HL-60 (cell line): ENCODE data around the gene ZNF292.

ENCODE experiments used
- DNase-seq, 2 experiments: peaks; one replicate each; pipeline ENCODE4 v3.0.0-alpha.2; 2010 to 2020; ENCODE audit warnings: low read depth in 1 of 2, low spot score in 1 of 2
- H3K27ac ChIP-seq: fragments of 250-450 bp; sonication (Bioruptor Pico); replicated peaks from 2 replicates; pipeline ENCODE4 v1.5.1; 2020; ENCODE audit warnings: mild to moderate bottlenecking, moderate library complexity
- H3K27me3 ChIP-seq: fragments of 250-450 bp; sonication (Bioruptor Pico); 2 replicates; pipeline ENCODE4 v1.5.1; 2021; ENCODE audit warnings: mild to moderate bottlenecking, moderate library complexity; ENCODE audit not compliant: insufficient read depth, poor library complexity, severe bottlenecking
- H3K4me3 ChIP-seq: replicated peaks from 2 replicates; pipeline ENCODE4 v1.5.1; 2011; ENCODE audit warnings: mild to moderate bottlenecking, control low read depth, low read length; ENCODE audit not compliant: insufficient read depth
- GABPA ChIP-seq: IDR thresholded peaks from 2 replicates; pipeline ENCODE4 v1.6.1; 2012; ENCODE audit warnings: low read depth
- POLR2AphosphoS5 ChIP-seq: IDR thresholded peaks from 2 replicates; pipeline ENCODE4 v1.6.1; 2012; ENCODE audit warnings: low read depth
- SPI1 ChIP-seq: IDR thresholded peaks from 2 replicates; pipeline ENCODE4 v1.6.1; 2012; ENCODE audit warnings: low read depth, mild to moderate bottlenecking, borderline replicate concordance
- TF ChIP-seq, protein P1 (sequence below): IDR thresholded peaks from 2 replicates; pipeline ENCODE4 v1.6.1; 2012; ENCODE audit warnings: low read depth; ENCODE audit not compliant: insufficient replicate concordance
- TF ChIP-seq, protein P2 (sequence below): IDR thresholded peaks from one replicate; pipeline ENCODE4 v1.5.1; 2011; ENCODE audit warnings: low read length, control low read depth, inconsistent platforms; ENCODE audit not compliant: insufficient read depth

The ZNF292 gene

DNA sequence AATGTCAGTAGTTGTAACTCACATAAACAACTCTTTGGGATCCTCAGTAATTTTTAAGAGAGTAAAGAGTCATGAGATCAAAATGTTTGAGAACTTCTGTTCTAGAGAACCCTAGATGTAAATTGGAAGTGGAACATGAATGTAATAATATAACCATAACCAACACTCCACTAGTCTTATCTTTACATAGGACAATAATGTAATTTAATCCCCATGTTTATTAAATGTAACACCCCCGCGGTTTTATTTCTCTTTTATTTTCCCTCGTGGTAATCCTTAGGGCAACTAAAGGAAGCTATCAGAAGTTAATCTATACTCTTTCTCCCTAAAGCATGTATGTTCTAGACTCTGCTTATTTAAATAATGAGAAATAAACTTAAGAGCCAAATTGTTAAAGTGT lies 54.4 kb downstream of the ZNF292 start:
- TF ChIP-seq POLR2AphosphoS5 (no peak), GABPA (no peak), SPI1 (no peak)
- TF ChIP-seq, protein P1, sequence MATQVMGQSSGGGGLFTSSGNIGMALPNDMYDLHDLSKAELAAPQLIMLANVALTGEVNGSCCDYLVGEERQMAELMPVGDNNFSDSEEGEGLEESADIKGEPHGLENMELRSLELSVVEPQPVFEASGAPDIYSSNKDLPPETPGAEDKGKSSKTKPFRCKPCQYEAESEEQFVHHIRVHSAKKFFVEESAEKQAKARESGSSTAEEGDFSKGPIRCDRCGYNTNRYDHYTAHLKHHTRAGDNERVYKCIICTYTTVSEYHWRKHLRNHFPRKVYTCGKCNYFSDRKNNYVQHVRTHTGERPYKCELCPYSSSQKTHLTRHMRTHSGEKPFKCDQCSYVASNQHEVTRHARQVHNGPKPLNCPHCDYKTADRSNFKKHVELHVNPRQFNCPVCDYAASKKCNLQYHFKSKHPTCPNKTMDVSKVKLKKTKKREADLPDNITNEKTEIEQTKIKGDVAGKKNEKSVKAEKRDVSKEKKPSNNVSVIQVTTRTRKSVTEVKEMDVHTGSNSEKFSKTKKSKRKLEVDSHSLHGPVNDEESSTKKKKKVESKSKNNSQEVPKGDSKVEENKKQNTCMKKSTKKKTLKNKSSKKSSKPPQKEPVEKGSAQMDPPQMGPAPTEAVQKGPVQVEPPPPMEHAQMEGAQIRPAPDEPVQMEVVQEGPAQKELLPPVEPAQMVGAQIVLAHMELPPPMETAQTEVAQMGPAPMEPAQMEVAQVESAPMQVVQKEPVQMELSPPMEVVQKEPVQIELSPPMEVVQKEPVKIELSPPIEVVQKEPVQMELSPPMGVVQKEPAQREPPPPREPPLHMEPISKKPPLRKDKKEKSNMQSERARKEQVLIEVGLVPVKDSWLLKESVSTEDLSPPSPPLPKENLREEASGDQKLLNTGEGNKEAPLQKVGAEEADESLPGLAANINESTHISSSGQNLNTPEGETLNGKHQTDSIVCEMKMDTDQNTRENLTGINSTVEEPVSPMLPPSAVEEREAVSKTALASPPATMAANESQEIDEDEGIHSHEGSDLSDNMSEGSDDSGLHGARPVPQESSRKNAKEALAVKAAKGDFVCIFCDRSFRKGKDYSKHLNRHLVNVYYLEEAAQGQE, result no peak
- TF ChIP-seq, protein P2, sequence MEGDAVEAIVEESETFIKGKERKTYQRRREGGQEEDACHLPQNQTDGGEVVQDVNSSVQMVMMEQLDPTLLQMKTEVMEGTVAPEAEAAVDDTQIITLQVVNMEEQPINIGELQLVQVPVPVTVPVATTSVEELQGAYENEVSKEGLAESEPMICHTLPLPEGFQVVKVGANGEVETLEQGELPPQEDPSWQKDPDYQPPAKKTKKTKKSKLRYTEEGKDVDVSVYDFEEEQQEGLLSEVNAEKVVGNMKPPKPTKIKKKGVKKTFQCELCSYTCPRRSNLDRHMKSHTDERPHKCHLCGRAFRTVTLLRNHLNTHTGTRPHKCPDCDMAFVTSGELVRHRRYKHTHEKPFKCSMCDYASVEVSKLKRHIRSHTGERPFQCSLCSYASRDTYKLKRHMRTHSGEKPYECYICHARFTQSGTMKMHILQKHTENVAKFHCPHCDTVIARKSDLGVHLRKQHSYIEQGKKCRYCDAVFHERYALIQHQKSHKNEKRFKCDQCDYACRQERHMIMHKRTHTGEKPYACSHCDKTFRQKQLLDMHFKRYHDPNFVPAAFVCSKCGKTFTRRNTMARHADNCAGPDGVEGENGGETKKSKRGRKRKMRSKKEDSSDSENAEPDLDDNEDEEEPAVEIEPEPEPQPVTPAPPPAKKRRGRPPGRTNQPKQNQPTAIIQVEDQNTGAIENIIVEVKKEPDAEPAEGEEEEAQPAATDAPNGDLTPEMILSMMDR, result no peak

DNA sequence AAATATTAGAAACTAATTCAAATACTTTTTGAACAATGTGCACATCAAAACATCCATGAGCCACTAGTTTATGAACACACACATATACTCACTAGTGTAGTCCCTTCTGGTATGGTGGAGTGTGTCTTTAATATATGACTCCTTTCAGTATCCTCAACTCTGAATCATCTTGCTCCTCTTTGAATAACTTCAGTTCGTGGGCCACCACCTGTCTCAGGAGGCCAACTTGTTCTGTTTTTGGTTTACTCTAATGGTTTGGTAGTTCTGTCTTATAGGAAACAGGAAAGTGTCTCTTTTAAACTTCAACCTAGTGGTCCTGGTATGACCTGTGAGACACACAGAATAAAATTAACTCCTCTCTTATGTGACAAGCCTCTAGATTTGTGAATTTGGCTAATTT lies 55.6 kb downstream of the ZNF292 start:
- H3K27ac ChIP-seq, result no peak overlapping the region
- H3K4me3 ChIP-seq, result no peak overlapping the region
- no peaks in the 10 kb centered on the region for H3K27me3 ChIP-seq
- no peak for DNase-seq
- TF ChIP-seq GABPA, result no peak
- no peak for TF ChIP-seq SPI1
- TF ChIP-seq, protein P1, result no peak
- TF ChIP-seq POLR2AphosphoS5, result no peak
- TF ChIP-seq, protein P2, result no peak

More for the DNA sequence above, 54.4 kb downstream of the ZNF292 start:
- no peak for DNase-seq
- no peak overlapping the region for H3K4me3 ChIP-seq
- H3K27me3 ChIP-seq, result no peaks in the 10 kb centered on the region
- no peak overlapping the region for H3K27ac ChIP-seq

DNA sequence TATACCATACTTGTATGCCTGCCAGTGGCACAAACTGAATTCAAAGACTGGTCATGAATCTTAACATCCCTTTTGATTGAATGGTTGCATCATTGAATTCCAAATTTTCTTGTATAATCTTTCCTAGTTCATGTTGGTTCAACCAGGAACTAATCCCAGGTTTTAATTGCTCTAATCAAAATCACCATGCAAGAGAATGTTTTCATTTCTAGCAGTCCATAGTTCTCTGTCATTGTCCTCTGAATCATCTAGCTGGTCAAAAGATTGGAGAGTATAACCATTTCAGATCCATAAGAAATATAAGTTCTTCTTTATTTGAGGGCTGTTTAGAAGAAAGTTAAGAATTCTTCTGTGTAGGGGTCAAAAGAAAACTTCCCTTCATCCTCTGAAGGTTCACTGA lies 57.2 kb downstream of the ZNF292 start:
- DNase-seq, result no peak
- TF ChIP-seq, protein P2, result no peak
- TF ChIP-seq POLR2AphosphoS5, result no peak
- TF ChIP-seq GABPA, result no peak
- no peak for TF ChIP-seq SPI1
- TF ChIP-seq, protein P1, result no peak
- Histone ChIP-seq H3K27me3 (no peaks in the 10 kb centered on the region), H3K27ac (no peak overlapping the region), H3K4me3 (no peak overlapping the region)
